Loucy (cell line): ENCODE data around the gene ANP32B.
A peak's percentile ranks its signal among the peaks of the same experiment; 100 is the strongest.

Experiments used
- H2AFZ ChIP-seq: fragments of 200-600 bp; sonication (generic); 2 replicates; pipeline ENCODE4 v1.6.0; 2016; ENCODE audit warnings: antibody characterized with exemption, mild to moderate bottlenecking, low read length, moderate library complexity
- H3F3A ChIP-seq: fragments of 200-600 bp; 2 replicates; pipeline ENCODE4 v1.6.0; 2016; ENCODE audit warnings: antibody characterized with exemption, low read depth, mild to moderate bottlenecking
- H3K27me3 ChIP-seq: fragments of 200-600 bp; sonication (generic); 2 replicates; pipeline ENCODE4 v1.6.1; 2014; ENCODE audit warnings: low read length, mild to moderate bottlenecking; ENCODE audit not compliant: insufficient read depth, poor library complexity, severe bottlenecking
- H3K36me3 ChIP-seq: fragments of 200-600 bp; sonication (generic); 2 replicates; pipeline ENCODE4 v1.6.1; 2016; ENCODE audit warnings: low read length; ENCODE audit not compliant: insufficient read depth
- H3K4me1 ChIP-seq: fragments of 200-600 bp; sonication (generic); 2 replicates; pipeline ENCODE4 v1.5.1; 2014; ENCODE audit warnings: low read length, mild to moderate bottlenecking; ENCODE audit not compliant: insufficient read depth, poor library complexity, severe bottlenecking
- H3K4me2 ChIP-seq: fragments of 200-600 bp; sonication (generic); 2 replicates; pipeline ENCODE4 v1.6.0; 2014; ENCODE audit warnings: antibody characterized with exemption, low read length, low read depth, mild to moderate bottlenecking; ENCODE audit not compliant: poor library complexity, severe bottlenecking
- H3K4me3 ChIP-seq: fragments of 200-600 bp; sonication (generic); 2 replicates; pipeline ENCODE4 v1.5.1; 2014; ENCODE audit warnings: low read length, mild to moderate bottlenecking, mixed read lengths; ENCODE audit not compliant: poor library complexity, severe bottlenecking
- H3K79me2 ChIP-seq: fragments of 200-600 bp; sonication (generic); 2 replicates; pipeline ENCODE4 v1.6.1; 2014; ENCODE audit warnings: low read length; ENCODE audit not compliant: insufficient read depth
- H3K9ac ChIP-seq: fragments of 200-600 bp; sonication (generic); 2 replicates; pipeline ENCODE4 v1.6.0; 2014; ENCODE audit warnings: mild to moderate bottlenecking, low read depth, low read length, moderate library complexity; ENCODE audit not compliant: poor library complexity, severe bottlenecking
- H3K9me2 ChIP-seq: fragments of 200-600 bp; sonication (generic); replicated peaks from 2 replicates; pipeline ENCODE4 v1.6.1; 2016; ENCODE audit warnings: low read depth, low read length, mixed read lengths
- H3K9me3 ChIP-seq: fragments of 200-600 bp; sonication (generic); 2 replicates; pipeline ENCODE4 v1.6.1; 2014; ENCODE audit warnings: mild to moderate bottlenecking, antibody characterized with exemption, low read length, low read depth; ENCODE audit not compliant: insufficient read depth
- H4K20me1 ChIP-seq: fragments of 200-600 bp; sonication (generic); 2 replicates; pipeline ENCODE4 v1.6.0; 2014; ENCODE audit warnings: antibody characterized with exemption, low read length, mild to moderate bottlenecking; ENCODE audit not compliant: insufficient read depth, poor library complexity, severe bottlenecking
- CTCF ChIP-seq: fragments of 200-600 bp; sonication (generic); conservative IDR thresholded peaks from 2 replicates; pipeline ENCODE4 v1.5.1; 2014; ENCODE audit warnings: mild to moderate bottlenecking, antibody characterized with exemption, low read length
- EZH2phosphoT487 ChIP-seq: fragments of 200-600 bp; IDR thresholded peaks from 2 replicates; pipeline ENCODE4 v1.6.1; 2018; ENCODE audit warnings: antibody characterized with exemption, mild to moderate bottlenecking, moderate library complexity, borderline replicate concordance

The ANP32B gene

GRCh38 chr9:98031169-98031568, 48.0 kb downstream of the ANP32B start:
- TF ChIP-seq EZH2phosphoT487: no peak
- TF ChIP-seq CTCF: no peak
- H3K4me2 ChIP-seq: no peak overlapping the region

GRCh38 chr9:98031935-98032334, 48.8 kb downstream of the ANP32B start:
- Histone ChIP-seq H3K4me1 (peaks cover 2% of the 10 kb centered on the region), H3K79me2 (no peaks in the 10 kb centered on the region), H3K9me3 (no peaks in the 10 kb centered on the region), H3K4me3 (no peak overlapping the region), H3K9ac (no peak overlapping the region), H2AFZ (no peak overlapping the region), H3K36me3 (no peaks in the 10 kb centered on the region), H4K20me1 (no peaks in the 10 kb centered on the region), H3K27me3 (no peaks in the 10 kb centered on the region), H3K4me2 (no peak overlapping the region), H3K9me2 (no peaks in the 10 kb centered on the region), H3F3A (no peaks in the 10 kb centered on the region)
- TF ChIP-seq EZH2phosphoT487 (no peak), CTCF (no peak)

More at GRCh38 chr9:98031169-98031568, 48.0 kb downstream of the ANP32B start:
- Histone ChIP-seq H3K4me3 (no peak overlapping the region), H3K4me1 (peaks cover 2% of the 10 kb centered on the region), H3K36me3 (no peaks in the 10 kb centered on the region), H3K27me3 (no peaks in the 10 kb centered on the region), H3F3A (no peaks in the 10 kb centered on the region), H3K9ac (no peak overlapping the region), H3K79me2 (no peaks in the 10 kb centered on the region), H4K20me1 (no peaks in the 10 kb centered on the region), H3K9me3 (no peaks in the 10 kb centered on the region), H3K9me2 (no peaks in the 10 kb centered on the region), H2AFZ (no peak overlapping the region)

GRCh38 chr9:98034593-98035546, 51.7 kb downstream of the ANP32B start:
- Histone ChIP-seq H3K9me2 (no peaks in the 10 kb centered on the region), H3K36me3 (no peaks in the 10 kb centered on the region), H3K9ac (no peak overlapping the region), H3K27me3 (no peaks in the 10 kb centered on the region), H2AFZ (peak overlapping the region; percentile 84), H3K79me2 (no peaks in the 10 kb centered on the region), H3K4me3 (peak overlapping the region; percentile 62), H3K4me1 (peaks cover 2% of the 10 kb centered on the region), H3K9me3 (no peaks in the 10 kb centered on the region), H4K20me1 (no peaks in the 10 kb centered on the region), H3F3A (no peaks in the 10 kb centered on the region), H3K4me2 (peak overlapping the region; percentile 73)
- TF ChIP-seq CTCF (peak; percentile 89), EZH2phosphoT487 (no peak)
